ENCODE measurements around the gene ALKAL2.

DNA sequence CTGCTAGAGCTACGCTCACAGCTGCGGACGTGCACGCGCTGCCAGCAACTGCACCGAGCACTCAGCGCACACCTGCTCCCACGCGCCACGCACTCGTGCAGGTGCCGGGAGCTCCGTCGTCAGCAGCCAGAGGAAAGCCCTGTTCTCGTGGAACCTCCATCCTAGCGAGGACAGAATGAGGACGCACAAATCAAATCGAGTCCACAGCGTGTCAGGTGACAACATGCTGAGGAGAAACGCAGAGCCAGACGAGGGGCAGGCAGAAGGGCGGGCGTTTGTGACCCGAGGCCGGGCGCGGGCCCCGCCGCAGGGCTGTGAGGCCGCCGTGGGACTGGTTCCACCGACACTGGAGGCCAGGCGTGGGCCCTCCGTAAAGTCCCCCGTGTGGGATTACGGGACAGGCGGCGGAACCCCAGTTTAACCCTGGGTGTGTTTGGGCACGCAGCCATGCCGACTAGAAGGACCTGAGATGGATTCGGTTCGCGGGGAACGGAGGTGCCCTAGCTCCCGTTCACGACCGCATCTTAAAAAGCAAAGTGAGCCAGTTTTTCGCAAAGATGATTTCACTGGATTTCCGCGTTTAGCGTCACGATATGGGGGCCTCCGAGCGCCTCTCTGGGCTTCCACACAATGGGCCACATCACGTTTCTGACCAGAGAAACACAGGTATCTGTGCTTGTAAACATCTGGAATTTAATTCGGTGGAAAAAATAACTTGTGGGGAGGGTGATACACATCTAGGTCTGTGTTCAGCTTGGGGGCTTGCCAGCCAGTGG is 26.9 kb upstream of the ALKAL2 start:
- TF ChIP-seq, protein P1, sequence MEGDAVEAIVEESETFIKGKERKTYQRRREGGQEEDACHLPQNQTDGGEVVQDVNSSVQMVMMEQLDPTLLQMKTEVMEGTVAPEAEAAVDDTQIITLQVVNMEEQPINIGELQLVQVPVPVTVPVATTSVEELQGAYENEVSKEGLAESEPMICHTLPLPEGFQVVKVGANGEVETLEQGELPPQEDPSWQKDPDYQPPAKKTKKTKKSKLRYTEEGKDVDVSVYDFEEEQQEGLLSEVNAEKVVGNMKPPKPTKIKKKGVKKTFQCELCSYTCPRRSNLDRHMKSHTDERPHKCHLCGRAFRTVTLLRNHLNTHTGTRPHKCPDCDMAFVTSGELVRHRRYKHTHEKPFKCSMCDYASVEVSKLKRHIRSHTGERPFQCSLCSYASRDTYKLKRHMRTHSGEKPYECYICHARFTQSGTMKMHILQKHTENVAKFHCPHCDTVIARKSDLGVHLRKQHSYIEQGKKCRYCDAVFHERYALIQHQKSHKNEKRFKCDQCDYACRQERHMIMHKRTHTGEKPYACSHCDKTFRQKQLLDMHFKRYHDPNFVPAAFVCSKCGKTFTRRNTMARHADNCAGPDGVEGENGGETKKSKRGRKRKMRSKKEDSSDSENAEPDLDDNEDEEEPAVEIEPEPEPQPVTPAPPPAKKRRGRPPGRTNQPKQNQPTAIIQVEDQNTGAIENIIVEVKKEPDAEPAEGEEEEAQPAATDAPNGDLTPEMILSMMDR (IDR thresholded peaks at IDR 0.05), result no peak
- TF ChIP-seq GABPA (IDR thresholded peaks at IDR 0.05; ENCODE audit: low read depth) (no peak), GATA2 (CRISPR knock-in tag; IDR thresholded peaks at IDR 0.05) (no peak)
- TF ChIP-seq, protein P2, sequence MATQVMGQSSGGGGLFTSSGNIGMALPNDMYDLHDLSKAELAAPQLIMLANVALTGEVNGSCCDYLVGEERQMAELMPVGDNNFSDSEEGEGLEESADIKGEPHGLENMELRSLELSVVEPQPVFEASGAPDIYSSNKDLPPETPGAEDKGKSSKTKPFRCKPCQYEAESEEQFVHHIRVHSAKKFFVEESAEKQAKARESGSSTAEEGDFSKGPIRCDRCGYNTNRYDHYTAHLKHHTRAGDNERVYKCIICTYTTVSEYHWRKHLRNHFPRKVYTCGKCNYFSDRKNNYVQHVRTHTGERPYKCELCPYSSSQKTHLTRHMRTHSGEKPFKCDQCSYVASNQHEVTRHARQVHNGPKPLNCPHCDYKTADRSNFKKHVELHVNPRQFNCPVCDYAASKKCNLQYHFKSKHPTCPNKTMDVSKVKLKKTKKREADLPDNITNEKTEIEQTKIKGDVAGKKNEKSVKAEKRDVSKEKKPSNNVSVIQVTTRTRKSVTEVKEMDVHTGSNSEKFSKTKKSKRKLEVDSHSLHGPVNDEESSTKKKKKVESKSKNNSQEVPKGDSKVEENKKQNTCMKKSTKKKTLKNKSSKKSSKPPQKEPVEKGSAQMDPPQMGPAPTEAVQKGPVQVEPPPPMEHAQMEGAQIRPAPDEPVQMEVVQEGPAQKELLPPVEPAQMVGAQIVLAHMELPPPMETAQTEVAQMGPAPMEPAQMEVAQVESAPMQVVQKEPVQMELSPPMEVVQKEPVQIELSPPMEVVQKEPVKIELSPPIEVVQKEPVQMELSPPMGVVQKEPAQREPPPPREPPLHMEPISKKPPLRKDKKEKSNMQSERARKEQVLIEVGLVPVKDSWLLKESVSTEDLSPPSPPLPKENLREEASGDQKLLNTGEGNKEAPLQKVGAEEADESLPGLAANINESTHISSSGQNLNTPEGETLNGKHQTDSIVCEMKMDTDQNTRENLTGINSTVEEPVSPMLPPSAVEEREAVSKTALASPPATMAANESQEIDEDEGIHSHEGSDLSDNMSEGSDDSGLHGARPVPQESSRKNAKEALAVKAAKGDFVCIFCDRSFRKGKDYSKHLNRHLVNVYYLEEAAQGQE (IDR thresholded peaks at IDR 0.05; ENCODE audit: low read depth, low read length), result no peak
- TF ChIP-seq, protein P3, sequence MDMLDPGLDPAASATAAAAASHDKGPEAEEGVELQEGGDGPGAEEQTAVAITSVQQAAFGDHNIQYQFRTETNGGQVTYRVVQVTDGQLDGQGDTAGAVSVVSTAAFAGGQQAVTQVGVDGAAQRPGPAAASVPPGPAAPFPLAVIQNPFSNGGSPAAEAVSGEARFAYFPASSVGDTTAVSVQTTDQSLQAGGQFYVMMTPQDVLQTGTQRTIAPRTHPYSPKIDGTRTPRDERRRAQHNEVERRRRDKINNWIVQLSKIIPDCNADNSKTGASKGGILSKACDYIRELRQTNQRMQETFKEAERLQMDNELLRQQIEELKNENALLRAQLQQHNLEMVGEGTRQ (IDR thresholded peaks at IDR 0.05; ENCODE audit: borderline replicate concordance, low read depth, low read length), result no peak
- TF ChIP-seq, protein P4, sequence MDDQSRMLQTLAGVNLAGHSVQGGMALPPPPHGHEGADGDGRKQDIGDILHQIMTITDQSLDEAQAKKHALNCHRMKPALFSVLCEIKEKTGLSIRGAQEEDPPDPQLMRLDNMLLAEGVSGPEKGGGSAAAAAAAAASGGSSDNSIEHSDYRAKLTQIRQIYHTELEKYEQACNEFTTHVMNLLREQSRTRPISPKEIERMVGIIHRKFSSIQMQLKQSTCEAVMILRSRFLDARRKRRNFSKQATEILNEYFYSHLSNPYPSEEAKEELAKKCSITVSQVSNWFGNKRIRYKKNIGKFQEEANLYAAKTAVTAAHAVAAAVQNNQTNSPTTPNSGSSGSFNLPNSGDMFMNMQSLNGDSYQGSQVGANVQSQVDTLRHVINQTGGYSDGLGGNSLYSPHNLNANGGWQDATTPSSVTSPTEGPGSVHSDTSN (IDR thresholded peaks at IDR 0.05), result no peak

All from SK-N-SH (cell line).